Neural progenitor cell (in vitro differentiated cells): ENCODE measurements around the gene GRM8. TPM values are rescaled to one million over a fixed set of nuclear protein-coding genes. Genes with fewer than 3 reads are reported as not detected.

ENCODE experiments used
- DNase-seq: peaks from one replicate; pipeline ENCODE4 v3.0.0-alpha.2; 2016; ENCODE audit warnings: low spot score
- H2AFZ ChIP-seq: fragments of 200-600 bp; sonication (generic); replicated peaks from 2 replicates; pipeline ENCODE4 v1.6.1; 2016; ENCODE audit warnings: antibody characterized with exemption
- H3F3A ChIP-seq: fragments of 200-600 bp; sonication (generic); 2 replicates; pipeline ENCODE4 v1.6.1; 2016; ENCODE audit warnings: antibody characterized with exemption, low read depth
- H3K27ac ChIP-seq: fragments of 200-600 bp; sonication (generic); 2 replicates; pipeline ENCODE4 v1.5.1; 2016; ENCODE audit warnings: mild to moderate bottlenecking
- H3K27me3 ChIP-seq: fragments of 200-600 bp; sonication (generic); 2 replicates; pipeline ENCODE4 v1.6.1; 2016; ENCODE audit warnings: mild to moderate bottlenecking, moderate library complexity
- H3K36me3 ChIP-seq: fragments of 200-600 bp; sonication (generic); 2 replicates; pipeline ENCODE4 v1.5.1; 2016
- H3K4me1 ChIP-seq: fragments of 200-600 bp; sonication (generic); 2 replicates; pipeline ENCODE4 v1.6.1; 2016; ENCODE audit warnings: mixed run types
- H3K4me2 ChIP-seq: fragments of 200-600 bp; sonication (generic); 2 replicates; pipeline ENCODE4 v1.6.1; 2016
- H3K4me3 ChIP-seq: fragments of 200-600 bp; sonication (generic); 2 replicates; pipeline ENCODE4 v1.5.1; 2016
- H3K79me2 ChIP-seq: fragments of 200-600 bp; sonication (generic); 2 replicates; pipeline ENCODE4 v1.6.1; 2016; ENCODE audit warnings: low read depth
- H3K9ac ChIP-seq: fragments of 200-600 bp; sonication (generic); 2 replicates; pipeline ENCODE4 v1.6.1; 2016
- H3K9me3 ChIP-seq: fragments of 200-600 bp; sonication (generic); 2 replicates; pipeline ENCODE4 v1.5.1; 2016; ENCODE audit warnings: low read depth
- H4K20me1 ChIP-seq: fragments of 200-600 bp; sonication (generic); 2 replicates; pipeline ENCODE4 v1.6.1; 2016; ENCODE audit warnings: low read depth
- H3K27ac Mint-ChIP-seq: 3 replicates; pipeline ENCODE4 v1.8.0; 2021; ENCODE audit warnings: mixed read lengths
- H3K27me3 Mint-ChIP-seq: 2 replicates; pipeline ENCODE4 v1.8.0; 2022; ENCODE audit warnings: low read depth, mild to moderate bottlenecking, inconsistent platforms, moderate library complexity, mixed read lengths; ENCODE audit not compliant: insufficient read depth
- H3K36me3 Mint-ChIP-seq: 3 replicates; pipeline ENCODE4 v1.8.0; 2021; ENCODE audit warnings: mixed read lengths
- H3K4me1 Mint-ChIP-seq: 3 replicates; pipeline ENCODE4 v1.8.0; 2021; ENCODE audit warnings: mixed read lengths
- H3K4me3 Mint-ChIP-seq: 3 replicates; pipeline ENCODE4 v1.8.0; 2021; ENCODE audit warnings: mild to moderate bottlenecking, moderate library complexity, mixed read lengths
- H3K9me3 Mint-ChIP-seq: 3 replicates; pipeline ENCODE4 v1.8.0; 2020; ENCODE audit warnings: mixed read lengths
- CTCF ChIP-seq: fragments of 200-600 bp; sonication (generic); IDR thresholded peaks from 2 replicates; pipeline ENCODE4 v1.5.1; 2017; ENCODE audit warnings: antibody characterized with exemption, mild to moderate bottlenecking
- EZH2 ChIP-seq: fragments of 200-600 bp; sonication (generic); IDR thresholded peaks from 2 replicates; pipeline ENCODE4 v1.6.1; 2017; ENCODE audit warnings: antibody characterized with exemption, mild to moderate bottlenecking, moderate library complexity
- EZH2phosphoT487 ChIP-seq: fragments of 200-600 bp; sonication (generic); IDR thresholded peaks from 2 replicates; pipeline ENCODE4 v1.6.1; 2017; ENCODE audit warnings: antibody characterized with exemption
- total RNA-seq: library from RNA; depleted of rRNA; stranded (reverse); fragments of >200 nt; gene quantifications from 2 replicates; pipeline ENCODE4 v1.2.3, GENCODE V29; 2015; ENCODE audit warnings: low replicate concordance

The GRM8 gene
- total RNA-seq, 1 donor from 2014 or later = 0.62 TPM

GRCh38 chr7:126541406-126541805 is 711.3 kb downstream of the GRM8 start:
- Histone ChIP-seq H3K27me3 (no peaks in the 10 kb centered on the region), H3K79me2 (no peaks in the 10 kb centered on the region), H3K9me3 (no peaks in the 10 kb centered on the region), H2AFZ (no peak overlapping the region), H3K27ac (no peak overlapping the region), H3K4me3 (no peak overlapping the region), H3F3A (no peaks in the 10 kb centered on the region), H3K4me2 (no peak overlapping the region), H3K4me1 (no peaks in the 10 kb centered on the region), H3K36me3 (no peaks in the 10 kb centered on the region), H3K9ac (no peak overlapping the region), H4K20me1 (no peaks in the 10 kb centered on the region)
- TF ChIP-seq EZH2 (no peak), CTCF (no peak), EZH2phosphoT487 (no peak)
- Mint-ChIP-seq H3K27me3 (no peaks in the 10 kb centered on the region), H3K4me1 (no peaks in the 10 kb centered on the region), H3K9me3 (no peaks in the 10 kb centered on the region), H3K4me3 (no peak overlapping the region), H3K27ac (no peak overlapping the region), H3K36me3 (no peaks in the 10 kb centered on the region)
- DNase-seq = no peak

GRCh38 chr7:126535176-126535575 is 717.6 kb downstream of the GRM8 start:
- H3K27ac ChIP-seq = no peak overlapping the region

GRCh38 chr7:126533715-126534114 is 719.0 kb downstream of the GRM8 start:
- H3K9me3 ChIP-seq = no peaks in the 10 kb centered on the region
- H3K27ac ChIP-seq = no peak overlapping the region
- peaks cover 2% of the 10 kb centered on the region for H3K9me3 Mint-ChIP-seq
- no peaks in the 10 kb centered on the region for H3K27me3 ChIP-seq
- peaks cover 12% of the 10 kb centered on the region for H3K4me1 Mint-ChIP-seq
- DNase-seq = no peak
- no peak overlapping the region for H3K9ac ChIP-seq
- H2AFZ ChIP-seq = no peak overlapping the region
- H3K27ac Mint-ChIP-seq = no peak overlapping the region
- peaks cover 2% of the 10 kb centered on the region for H3K27me3 Mint-ChIP-seq
- H3K4me1 ChIP-seq = no peaks in the 10 kb centered on the region
- TF ChIP-seq EZH2 = no peak
- no peak for TF ChIP-seq CTCF
- TF ChIP-seq EZH2phosphoT487 = no peak
- H3K4me2 ChIP-seq = no peak overlapping the region
- no peaks in the 10 kb centered on the region for H3K36me3 ChIP-seq
- H3K36me3 Mint-ChIP-seq = no peaks in the 10 kb centered on the region
- no peak overlapping the region for H3K4me3 Mint-ChIP-seq
- H3K79me2 ChIP-seq = no peaks in the 10 kb centered on the region
- H3F3A ChIP-seq = no peaks in the 10 kb centered on the region
- no peak overlapping the region for H3K4me3 ChIP-seq
- no peaks in the 10 kb centered on the region for H4K20me1 ChIP-seq

More at GRCh38 chr7:126535176-126535575, 717.6 kb downstream of the GRM8 start:
- Histone ChIP-seq H3K27me3 (no peaks in the 10 kb centered on the region), H3F3A (no peaks in the 10 kb centered on the region), H3K4me3 (no peak overlapping the region), H2AFZ (no peak overlapping the region), H3K79me2 (no peaks in the 10 kb centered on the region), H4K20me1 (no peaks in the 10 kb centered on the region), H3K9me3 (no peaks in the 10 kb centered on the region), H3K9ac (no peak overlapping the region), H3K4me2 (no peak overlapping the region), H3K4me1 (no peaks in the 10 kb centered on the region), H3K36me3 (no peaks in the 10 kb centered on the region)
- H3K27me3 Mint-ChIP-seq = peaks cover 2% of the 10 kb centered on the region
- TF ChIP-seq EZH2 = no peak
- no peak for TF ChIP-seq CTCF
- TF ChIP-seq EZH2phosphoT487 = no peak
- peaks cover 12% of the 10 kb centered on the region for H3K4me1 Mint-ChIP-seq
- H3K9me3 Mint-ChIP-seq = peaks cover 2% of the 10 kb centered on the region
- H3K27ac Mint-ChIP-seq = no peak overlapping the region
- DNase-seq = no peak
- H3K4me3 Mint-ChIP-seq = no peak overlapping the region
- H3K36me3 Mint-ChIP-seq = no peaks in the 10 kb centered on the region
